ENCODE data around the gene CPNE1.
"Not testable (repeated sequence)": the region's sequence is repeated elsewhere in the genome, so short reads cannot be mapped to it uniquely, and the experiment has no call there.

CPNE1 gene

GRCh38 chr20:35664466-35665206, at the start of gene CPNE1, which contains the start of gene RBM12:
CPNE1 (minus strand) TSS chr20:35664900; CDS start chr20:35632923, 31,977 bp downstream.
RBM12 (minus strand) TSS chr20:35664900; CDS start chr20:35655322, 9,578 bp downstream.
- peak; percentile 98 for DNase-seq

GRCh38 chr20:35714127-35714526, 49.4 kb upstream of the CPNE1 start:
- no peak for DNase-seq

GRCh38 chr20:35713120-35713519, 48.4 kb upstream of the CPNE1 start:
- not testable (repeated sequence) for DNase-seq

- no peak for DNase-seq
Observed at GRCh38 chr20:35711588-35712209, 47.0 kb upstream of the CPNE1 start.

GRCh38 chr20:35710884-35711587, 46.3 kb upstream of the CPNE1 start:
- no peak for DNase-seq

- no peak for DNase-seq
Observed at GRCh38 chr20:35710039-35710438, 45.3 kb upstream of the CPNE1 start.

GRCh38 chr20:35709259-35709658, 44.6 kb upstream of the CPNE1 start:
- DNase-seq, result no peak

GRCh38 chr20:35708502-35708901, 43.8 kb upstream of the CPNE1 start:
- no peak for DNase-seq

GRCh38 chr20:35706591-35707529, 42.2 kb upstream of the CPNE1 start:
- not testable (repeated sequence) for DNase-seq

- DNase-seq, result not testable (repeated sequence)
Observed at GRCh38 chr20:35705894-35706293, 41.2 kb upstream of the CPNE1 start.

- no peak for DNase-seq
Observed at GRCh38 chr20:35704514-35705261, 40.0 kb upstream of the CPNE1 start.

GRCh38 chr20:35702824-35703695, 38.4 kb upstream of the CPNE1 start:
- DNase-seq, result no peak

GRCh38 chr20:35702051-35702823, 37.5 kb upstream of the CPNE1 start:
- DNase-seq, result no peak

GRCh38 chr20:35700625-35701148, 36.0 kb upstream of the CPNE1 start:
- no peak for DNase-seq

GRCh38 chr20:35699957-35700624, 35.4 kb upstream of the CPNE1 start:
- no peak for DNase-seq

- peak; percentile 96 for DNase-seq
Observed at GRCh38 chr20:35699127-35699956, 34.6 kb upstream of the CPNE1 start, which contains the start of the genes NFS1 and ROMO1. NFS1 (minus strand) TSS chr20:35699352; CDS start chr20:35699288, 64 bp downstream. ROMO1 (plus strand) TSS chr20:35699405; CDS start chr20:35699633, 228 bp downstream.

- DNase-seq, result no peak
Observed at GRCh38 chr20:35698298-35699126, 33.8 kb upstream of the CPNE1 start.

Data from eye (tissue), 1 donor.